NCI-H446 treated with DMSO at 0.1 percent for 48 hours (cell line): ENCODE measurements around the gene MGAM2.

Experiments
- DNase-seq: peaks from one replicate; lab custom pipeline; 2025; lab: John Stamatoyannopoulos, UW

MGAM2 gene

GRCh38 chr7:142120524-142120923 lies 9.0 kb downstream of the MGAM2 start:
- DNase-seq, result no peak

GRCh38 chr7:142123184-142123583 lies 11.7 kb downstream of the MGAM2 start:
- no peak for DNase-seq

- DNase-seq, result no peak
Measured at GRCh38 chr7:142125256-142125955, 13.9 kb downstream of the MGAM2 start.

GRCh38 chr7:142130267-142130666 lies 18.7 kb downstream of the MGAM2 start:
- DNase-seq, result no peak

GRCh38 chr7:142131439-142132185 lies 20.1 kb downstream of the MGAM2 start:
- no peak for DNase-seq

- no peak for DNase-seq
Measured at GRCh38 chr7:142133731-142134148, 22.2 kb downstream of the MGAM2 start.

GRCh38 chr7:142134909-142135308 lies 23.4 kb downstream of the MGAM2 start:
- DNase-seq, result no peak

- no peak for DNase-seq
Measured at GRCh38 chr7:142138996-142139395, 27.5 kb downstream of the MGAM2 start.

- no peak for DNase-seq
Measured at GRCh38 chr7:142139597-142140400, 28.3 kb downstream of the MGAM2 start.

- no peak for DNase-seq
Measured at GRCh38 chr7:142140401-142140959, 29.0 kb downstream of the MGAM2 start.

GRCh38 chr7:142142702-142143101 lies 31.2 kb downstream of the MGAM2 start:
- no peak for DNase-seq

GRCh38 chr7:142146124-142146523 lies 34.6 kb downstream of the MGAM2 start:
- no peak for DNase-seq

- DNase-seq, result no peak
Measured at GRCh38 chr7:142150356-142150755, 38.8 kb downstream of the MGAM2 start.

- DNase-seq, result no peak
Measured at GRCh38 chr7:142150869-142151268, 39.4 kb downstream of the MGAM2 start.

- DNase-seq, result no peak
Measured at GRCh38 chr7:142152076-142152475, 40.6 kb downstream of the MGAM2 start.

GRCh38 chr7:142153400-142153799 lies 41.9 kb downstream of the MGAM2 start:
- DNase-seq, result no peak

GRCh38 chr7:142158736-142159496 lies 47.4 kb downstream of the MGAM2 start:
- no peak for DNase-seq

- no peak for DNase-seq
Measured at GRCh38 chr7:142161921-142162320, 50.4 kb downstream of the MGAM2 start.

- no peak for DNase-seq
Measured at GRCh38 chr7:142168746-142169145, 57.2 kb downstream of the MGAM2 start.

- DNase-seq, result no peak
Measured at GRCh38 chr7:142172932-142173331, 61.4 kb downstream of the MGAM2 start.

GRCh38 chr7:142174441-142174840 lies 62.9 kb downstream of the MGAM2 start:
- no peak for DNase-seq

GRCh38 chr7:142175594-142175993 lies 64.1 kb downstream of the MGAM2 start:
- DNase-seq, result no peak
